ENCODE measurements around the gene RABEP2.

GRCh38 chr16:28879261-28879840 is 45.7 kb downstream of the RABEP2 start:
- no peak for TF ChIP-seq CTCF (conservative IDR thresholded peaks at IDR 0.05)
- TF ChIP-seq EZH2 (IDR thresholded peaks at IDR 0.05; ENCODE audit: low read depth): no peak

All from PC-9 (cell line).